Caco-2 (cell line): ENCODE results near the gene CHD1L. TPM values are rescaled to one million over a fixed set of nuclear protein-coding genes. Genes with fewer than 3 reads are reported as not detected.

ENCODE experiments used
- BruUV-seq: library from RNA; stranded (reverse); fragments of 400-500 nt; replicated peaks from 2 replicates; lab custom pipeline; 2021; lab: Mats Ljungman, UMichigan
- CTCF ChIA-PET: fragments of 300-600 bp; sonication (Branson Sonifier 250); formaldehyde crosslinking; loops from one replicate; lab custom pipeline; 2022; ENCODE audit warnings: antibody characterized with exemption; lab: Charles Lee
- POLR2A ChIA-PET: fragments of 300-600 bp; sonication (Branson Sonifier 250); formaldehyde crosslinking; loops from one replicate; lab custom pipeline; 2022; ENCODE audit warnings: antibody characterized with exemption; lab: Charles Lee
- DNase-seq, 2 experiments: peaks; one replicate each; pipeline versions ENCODE4 v3.0.0 to v3.0.0-alpha.2; 2020 to 2022
- H3K27me3 ChIP-seq: replicated peaks from 2 replicates; pipeline ENCODE4 v1.6.0; 2011; ENCODE audit warnings: low read length; ENCODE audit not compliant: control insufficient read depth, insufficient read depth
- H3K36me3 ChIP-seq: 2 replicates; pipeline ENCODE4 v1.5.1; 2011; ENCODE audit warnings: low read length; ENCODE audit not compliant: control insufficient read depth, insufficient read depth
- H3K4me1 ChIP-seq: fragments of 250-450 bp; sonication (Bioruptor Pico); 2 replicates; pipeline ENCODE4 v1.5.1; 2020; ENCODE audit warnings: mild to moderate bottlenecking
- H3K4me3 ChIP-seq: 2 replicates; pipeline ENCODE4 v1.5.1; 2011; ENCODE audit warnings: low read depth, mild to moderate bottlenecking, control low read depth, low read length
- H3K9me3 ChIP-seq: fragments of 250-450 bp; sonication (Bioruptor Pico); 2 replicates; pipeline ENCODE4 v1.5.1; 2020; ENCODE audit warnings: mild to moderate bottlenecking, moderate library complexity
- H3K27ac Mint-ChIP-seq: one replicate; pipeline ENCODE4 v1.8.0; 2022; ENCODE audit warnings: mixed read lengths; ENCODE audit not compliant: unreplicated experiment
- H3K27me3 Mint-ChIP-seq: one replicate; pipeline ENCODE4 v1.8.0; 2022; ENCODE audit warnings: mixed read lengths; ENCODE audit not compliant: insufficient read depth, unreplicated experiment
- H3K36me3 Mint-ChIP-seq: one replicate; pipeline ENCODE4 v1.8.0; 2022; ENCODE audit warnings: mild to moderate bottlenecking, mixed read lengths; ENCODE audit not compliant: insufficient read depth, unreplicated experiment
- H3K4me1 Mint-ChIP-seq: one replicate; pipeline ENCODE4 v1.8.0; 2022; ENCODE audit warnings: low read depth, mixed read lengths; ENCODE audit not compliant: unreplicated experiment
- H3K4me3 Mint-ChIP-seq: one replicate; pipeline ENCODE4 v1.8.0; 2022; ENCODE audit warnings: mild to moderate bottlenecking, moderate library complexity, mixed read lengths; ENCODE audit not compliant: unreplicated experiment
- H3K9me3 Mint-ChIP-seq: one replicate; pipeline ENCODE4 v1.8.0; 2022; ENCODE audit warnings: mixed read lengths; ENCODE audit not compliant: unreplicated experiment
- CTCF ChIP-seq, 2 experiments: fragments of 200-600 bp in 1 of 2; IDR thresholded peaks; 1 replicate in 1 of 2; 2 replicates in 1 of 2; pipeline versions ENCODE4 v1.5.1 to v1.8.0; 2011 to 2022; ENCODE audit warnings: antibody characterized with exemption in 1 of 2, control low read depth in 1 of 2, inconsistent platforms in 1 of 2, low read depth in 1 of 2, low read length in 1 of 2, mild to moderate bottlenecking in 1 of 2, moderate library complexity in 1 of 2; ENCODE audit not compliant: insufficient read depth in 1 of 2, severe bottlenecking in 1 of 2, unreplicated experiment in 1 of 2
- intact Hi-C: fragments of 100-400 bp; cut with micrococcal nuclease; formaldehyde crosslinking; loops from one replicate; pipeline ENCODE4 v1.10.0; 2022; ENCODE audit not compliant: unreplicated experiment
- total RNA-seq: library from RNA; stranded (reverse); gene quantifications from 2 replicates; pipeline ENCODE4 v1.2.3, GENCODE V29; 2022

Gene CHD1L
- total RNA-seq, 1 experiment from 2014 or later: 56.2 TPM

GRCh38 chr1:147210987-147211386, 31.5 kb upstream of the CHD1L start:
- H3K36me3 Mint-ChIP-seq: no peaks in the 10 kb centered on the region
- H3K4me3 Mint-ChIP-seq: no peak overlapping the region
- H3K9me3 Mint-ChIP-seq: no peaks in the 10 kb centered on the region
- H3K27ac Mint-ChIP-seq: no peak overlapping the region
- Histone ChIP-seq H3K4me3 (no peak overlapping the region), H3K9me3 (no peaks in the 10 kb centered on the region), H3K4me1 (peaks cover 51% of the 10 kb centered on the region), H3K36me3 (peaks cover 2% of the 10 kb centered on the region; the same call in 1 of the 2 replicates), H3K27me3 (no peaks in the 10 kb centered on the region)
- ChIA-PET POLR2A (no interaction called here), CTCF (interaction anchor here (1.7 kb wide), 1 partner anchor 31 kb away, joined by 4 read pairs; the partner anchor contains the start of gene CHD1L)
- H3K4me1 Mint-ChIP-seq: peaks cover 39% of the 10 kb centered on the region
- no TSS peak for BruUV-seq
- no peak for TF ChIP-seq CTCF (IDR thresholded peaks at IDR 0.05; ENCODE audit: insufficient read depth in 1 of 2, low read depth in 1 of 2, low read length in 1 of 2, severe bottlenecking in 1 of 2, unreplicated experiment in 1 of 2)
- peak in 1 of 2 experiments; percentile 21 for DNase-seq
- intact Hi-C loops: loop anchor here (2.0 kb wide), 1 partner anchor 28 kb away; no protein-coding TSS in a partner anchor
- no peaks in the 10 kb centered on the region for H3K27me3 Mint-ChIP-seq

- POLR2A ChIA-PET: no interaction called here
- DNase-seq: no peak
Observed at GRCh38 chr1:147211577-147211976, 30.9 kb upstream of the CHD1L start.

GRCh38 chr1:147213271-147213670, 29.2 kb upstream of the CHD1L start:
- no peaks in the 10 kb centered on the region for H3K27me3 Mint-ChIP-seq
- POLR2A ChIA-PET: no interaction called here
- H3K9me3 Mint-ChIP-seq: no peaks in the 10 kb centered on the region
- peaks cover 42% of the 10 kb centered on the region for H3K4me1 Mint-ChIP-seq
- CTCF ChIA-PET: no interaction called here
- peak overlapping the region; percentile 42 for H3K27ac Mint-ChIP-seq
- BruUV-seq: no TSS peak
- Histone ChIP-seq H3K9me3 (no peaks in the 10 kb centered on the region), H3K4me1 (peaks cover 51% of the 10 kb centered on the region), H3K27me3 (no peaks in the 10 kb centered on the region), H3K36me3 (peaks cover 2% of the 10 kb centered on the region; the same call in 1 of the 2 replicates), H3K4me3 (no peak overlapping the region)
- TF ChIP-seq CTCF (IDR thresholded peaks at IDR 0.05; ENCODE audit: insufficient read depth in 1 of 2, low read depth in 1 of 2, low read length in 1 of 2, severe bottlenecking in 1 of 2, unreplicated experiment in 1 of 2): no peak
- H3K36me3 Mint-ChIP-seq: no peaks in the 10 kb centered on the region
- no peak overlapping the region for H3K4me3 Mint-ChIP-seq
- DNase-seq: no peak
- intact Hi-C loops: no loop called here

More at GRCh38 chr1:147211577-147211976, 30.9 kb upstream of the CHD1L start:
- peaks cover 42% of the 10 kb centered on the region for H3K4me1 Mint-ChIP-seq
- peak overlapping the region; percentile 42 for H3K27ac Mint-ChIP-seq
- intact Hi-C loops: loop anchor here (2.0 kb wide), 1 partner anchor 27 kb away; no protein-coding TSS in a partner anchor
- H3K9me3 Mint-ChIP-seq: no peaks in the 10 kb centered on the region
- CTCF ChIA-PET: interaction anchor here (1.7 kb wide), 1 partner anchor 31 kb away, joined by 4 read pairs; the partner anchor contains the start of gene CHD1L
- Histone ChIP-seq H3K4me3 (no peak overlapping the region), H3K36me3 (peaks cover 2% of the 10 kb centered on the region; the same call in 1 of the 2 replicates), H3K27me3 (no peaks in the 10 kb centered on the region), H3K4me1 (peaks cover 51% of the 10 kb centered on the region), H3K9me3 (no peaks in the 10 kb centered on the region)
- no peak overlapping the region for H3K4me3 Mint-ChIP-seq
- no peaks in the 10 kb centered on the region for H3K27me3 Mint-ChIP-seq
- TF ChIP-seq CTCF (IDR thresholded peaks at IDR 0.05; ENCODE audit: insufficient read depth in 1 of 2, low read depth in 1 of 2, low read length in 1 of 2, severe bottlenecking in 1 of 2, unreplicated experiment in 1 of 2): no peak
- no peaks in the 10 kb centered on the region for H3K36me3 Mint-ChIP-seq
- no TSS peak for BruUV-seq
